NCI-H2171 (cell line): ENCODE data around the gene JCHAIN.

Experiments
- DNase-seq: peaks from one replicate; lab custom pipeline; 2025; lab: John Stamatoyannopoulos, UW

JCHAIN gene

DNA sequence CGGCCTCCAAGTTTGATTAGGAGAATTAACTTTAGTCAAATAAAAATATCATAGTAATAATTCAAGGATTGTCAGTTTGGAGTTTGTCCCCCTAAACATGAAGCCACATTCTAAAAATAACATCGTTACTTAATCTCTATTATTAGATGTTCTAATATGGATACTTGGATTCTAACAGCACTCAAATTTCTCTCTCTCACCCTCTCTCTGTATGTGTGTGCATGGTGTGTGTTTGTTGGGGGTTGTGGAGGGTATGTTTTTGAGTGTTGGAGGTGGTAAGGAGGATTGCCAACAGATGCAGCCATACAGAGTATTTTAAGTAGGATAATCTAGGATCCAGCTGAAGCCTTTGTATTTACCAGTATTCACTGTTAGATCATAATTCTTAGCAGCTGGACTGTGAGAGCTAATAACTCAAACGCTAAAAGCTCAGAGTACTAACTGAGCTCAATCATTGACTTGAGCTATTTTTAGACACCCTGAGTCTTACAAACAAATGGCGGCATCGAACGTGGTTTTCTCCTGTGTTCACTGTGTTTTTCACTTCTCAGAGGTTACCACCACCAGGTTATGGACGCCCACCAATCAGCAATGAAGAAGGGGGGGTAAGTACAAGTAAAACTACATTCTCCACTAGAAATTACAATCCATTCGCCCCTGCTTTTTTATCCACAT, 28.9 kb downstream of the JCHAIN start:
- DNase-seq: peak; percentile 23

GRCh38 chr4:70634482-70634881, 31.8 kb downstream of the JCHAIN start:
- no peak for DNase-seq

DNA sequence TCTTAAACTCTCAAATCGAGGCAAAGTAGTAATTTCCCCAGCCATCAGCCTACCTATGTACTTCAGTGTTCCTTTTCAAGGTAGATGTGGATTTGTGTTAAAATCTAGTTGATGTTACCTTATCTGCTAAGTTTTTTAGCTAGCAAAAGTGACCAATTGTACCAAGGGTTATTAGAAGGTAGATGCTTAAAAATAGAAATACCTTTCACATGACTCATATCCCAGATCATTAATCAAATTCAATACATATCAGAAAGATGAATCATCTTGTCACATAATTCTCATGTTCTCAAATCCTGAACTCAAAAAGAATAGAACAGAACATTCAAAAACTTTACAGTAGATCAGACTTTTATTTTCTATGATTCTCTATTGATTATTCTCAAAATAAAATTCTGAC, 34.3 kb downstream of the JCHAIN start:
- DNase-seq: no peak

DNA sequence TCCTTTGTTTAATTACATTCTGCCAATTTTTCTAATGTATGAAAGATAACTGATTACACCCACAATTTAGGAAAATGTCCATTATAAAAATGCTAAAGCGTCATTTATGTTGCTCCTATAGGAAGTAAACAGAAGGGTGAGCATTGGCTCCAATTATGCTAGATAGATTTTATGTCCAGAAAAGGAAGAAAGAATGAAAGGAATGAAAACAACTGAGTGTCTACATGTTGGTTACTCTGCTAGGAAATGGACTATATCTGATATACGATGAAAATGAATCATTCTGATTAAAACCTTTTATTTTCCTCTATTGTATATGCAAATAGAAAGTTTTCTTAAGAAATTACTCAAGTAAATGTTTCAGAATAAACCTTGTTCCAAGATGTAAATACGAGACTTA, 36.1 kb downstream of the JCHAIN start:
- no peak for DNase-seq

GRCh38 chr4:70629469-70630090, 36.7 kb downstream of the JCHAIN start:
- DNase-seq: no peak

- DNase-seq: no peak
Observed at GRCh38 chr4:70628444-70628843, 37.9 kb downstream of the JCHAIN start, which contains the start of gene ENAM. Gene ENAM (plus strand): TSS chr4:70628744. CDS start chr4:70629501, 757 bp downstream.

- DNase-seq: no peak
Observed at GRCh38 chr4:70627620-70628019, 38.7 kb downstream of the JCHAIN start.

GRCh38 chr4:70624226-70624793, 42.0 kb downstream of the JCHAIN start:
- no peak for DNase-seq

DNA sequence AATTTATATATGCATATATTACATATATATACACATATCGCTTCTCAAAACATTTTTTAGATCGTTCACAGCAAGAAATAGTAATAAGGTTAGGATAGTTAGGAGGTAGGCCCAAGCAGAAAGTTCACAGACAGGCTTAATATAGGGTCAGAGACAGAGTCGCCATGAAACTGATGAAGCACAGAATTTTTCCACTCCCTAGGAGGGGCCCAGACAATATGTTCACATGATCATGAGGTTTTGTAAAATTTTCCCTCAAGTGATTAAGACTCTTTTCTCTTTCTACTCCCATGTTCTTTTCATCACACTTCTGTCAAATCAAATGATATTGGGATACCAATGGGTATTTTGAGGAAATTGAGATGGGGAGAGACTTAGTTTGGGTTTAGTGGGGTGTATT, 43.0 kb downstream of the JCHAIN start:
- DNase-seq: no peak

- no peak for DNase-seq
Observed at GRCh38 chr4:70619778-70620177, 46.5 kb downstream of the JCHAIN start.

DNA sequence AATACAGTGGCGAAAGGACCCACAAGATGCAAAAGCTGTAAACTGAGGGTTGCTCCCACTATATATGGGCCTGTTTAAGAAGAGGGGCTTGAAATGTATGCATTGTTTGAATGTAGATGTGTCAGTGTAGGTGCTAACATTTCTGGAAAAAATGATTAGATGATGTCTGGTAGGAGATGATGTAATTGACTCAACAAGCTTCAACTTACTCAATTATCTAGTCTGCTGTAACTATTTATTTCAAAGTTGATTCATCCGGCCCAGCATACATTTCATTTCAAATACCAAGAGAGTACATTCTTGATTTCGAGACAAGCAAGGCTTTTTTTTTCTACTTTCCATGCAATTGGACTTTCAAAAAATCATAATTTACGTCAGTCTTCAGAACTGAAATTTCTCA, 47.0 kb downstream of the JCHAIN start:
- no peak for DNase-seq

GRCh38 chr4:70614184-70614555, 52.1 kb downstream of the JCHAIN start:
- no peak for DNase-seq

DNA sequence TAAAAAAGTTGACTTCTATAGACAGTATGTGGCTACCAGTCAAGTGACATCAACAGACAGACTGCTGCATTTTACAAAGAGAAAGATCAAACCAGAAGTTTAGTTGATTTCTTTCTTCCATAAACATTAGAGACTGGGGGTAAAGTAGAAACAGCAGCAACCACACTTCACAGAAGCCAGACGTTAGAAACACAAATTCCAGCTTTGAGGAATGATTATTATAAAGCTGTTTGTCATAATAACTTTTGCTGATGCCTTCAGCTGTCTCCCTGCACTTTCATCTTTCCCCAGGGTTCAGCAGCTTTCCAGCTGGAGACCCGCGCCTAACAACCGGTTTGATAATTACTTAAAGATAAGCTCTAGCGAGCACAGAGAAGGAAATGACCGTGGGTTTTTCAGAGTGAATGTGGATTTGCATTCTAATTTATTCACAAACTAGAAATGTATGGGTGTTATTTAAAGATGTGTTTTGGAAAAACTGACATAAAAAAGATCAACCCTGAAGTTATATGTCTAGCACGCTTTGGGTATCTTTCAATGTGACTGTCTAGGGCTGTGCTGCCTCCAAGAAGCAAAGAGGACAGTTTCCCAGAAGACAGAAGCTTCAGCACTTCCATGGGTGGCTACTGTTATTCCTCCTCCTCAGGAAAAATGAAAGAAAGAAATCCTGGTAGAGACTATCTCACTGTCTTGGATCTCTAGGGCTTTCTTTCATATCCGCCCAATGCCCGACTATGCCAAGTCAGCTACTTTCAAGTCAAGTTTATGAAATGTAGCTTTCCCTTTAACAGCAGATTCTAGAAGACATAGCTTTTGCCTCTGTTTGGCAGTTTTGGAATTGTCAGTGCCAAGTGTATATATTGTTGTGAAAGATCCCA, 52.8 kb downstream of the JCHAIN start:
- DNase-seq: no peak

DNA sequence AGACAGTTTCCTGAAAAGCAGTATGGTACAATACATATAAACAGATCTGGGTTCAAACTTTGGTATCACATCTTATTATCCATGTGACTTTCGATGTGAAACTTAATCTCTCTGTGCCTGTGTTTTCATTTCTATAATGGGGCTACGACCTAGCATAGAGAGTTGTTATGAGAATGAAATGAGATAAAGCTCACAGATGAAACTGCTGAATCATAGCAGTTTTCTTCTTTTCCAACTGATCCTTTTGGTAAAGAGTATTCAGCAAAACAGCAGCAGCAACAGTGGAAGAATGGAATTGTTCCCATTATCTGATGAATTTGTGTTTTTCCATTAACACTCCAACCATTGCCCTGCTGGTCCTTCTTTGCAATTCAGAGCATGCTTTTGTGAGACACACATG, 58.0 kb downstream of the JCHAIN start:
- DNase-seq: no peak

GRCh38 chr4:70607334-70607853, 58.9 kb downstream of the JCHAIN start:
- no peak for DNase-seq

DNA sequence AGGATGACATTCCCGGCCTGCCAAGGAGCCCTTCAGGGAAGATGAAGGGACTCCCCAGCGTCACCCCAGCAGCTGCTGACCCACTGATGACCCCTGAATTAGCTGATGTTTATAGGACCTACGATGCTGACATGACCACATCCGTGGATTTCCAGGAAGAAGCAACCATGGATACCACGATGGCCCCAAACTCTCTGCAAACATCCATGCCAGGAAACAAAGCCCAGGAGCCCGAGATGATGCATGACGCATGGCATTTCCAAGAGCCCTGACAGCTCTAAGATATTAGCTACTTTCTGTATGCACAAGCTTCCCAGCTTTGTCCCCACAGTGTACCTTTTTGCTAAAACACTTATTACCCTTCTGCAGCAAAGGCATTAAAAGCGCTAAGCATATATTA, 59.8 kb downstream of the JCHAIN start:
- DNase-seq: no peak
